IPS-18a (cell line): ENCODE results near the gene OR2T10.

Experiments
- H3K27ac ChIP-seq: one replicate; pipeline ENCODE4 v1.5.1; 2013; ENCODE audit warnings: low read length
- H3K27me3 ChIP-seq: one replicate; pipeline ENCODE4 v1.6.1; 2013; ENCODE audit warnings: mild to moderate bottlenecking, low read length; ENCODE audit not compliant: control insufficient read depth, insufficient read depth
- H3K36me3 ChIP-seq: one replicate; pipeline ENCODE4 v1.6.1; 2013; ENCODE audit warnings: low read depth, low read length; ENCODE audit not compliant: control insufficient read depth
- H3K4me1 ChIP-seq: one replicate; pipeline ENCODE4 v1.6.1; 2013; ENCODE audit warnings: low read depth, low read length; ENCODE audit not compliant: control insufficient read depth
- H3K4me3 ChIP-seq: one replicate; pipeline ENCODE4 v1.5.1; 2013; ENCODE audit warnings: low read length
- H3K9ac ChIP-seq: one replicate; pipeline ENCODE4 v1.6.1; 2013; ENCODE audit warnings: mild to moderate bottlenecking, low read length, moderate library complexity
- H3K9me3 ChIP-seq: one replicate; pipeline ENCODE4 v1.6.1; 2013; ENCODE audit warnings: low read depth, low read length; ENCODE audit not compliant: control insufficient read depth

The OR2T10 gene

DNA sequence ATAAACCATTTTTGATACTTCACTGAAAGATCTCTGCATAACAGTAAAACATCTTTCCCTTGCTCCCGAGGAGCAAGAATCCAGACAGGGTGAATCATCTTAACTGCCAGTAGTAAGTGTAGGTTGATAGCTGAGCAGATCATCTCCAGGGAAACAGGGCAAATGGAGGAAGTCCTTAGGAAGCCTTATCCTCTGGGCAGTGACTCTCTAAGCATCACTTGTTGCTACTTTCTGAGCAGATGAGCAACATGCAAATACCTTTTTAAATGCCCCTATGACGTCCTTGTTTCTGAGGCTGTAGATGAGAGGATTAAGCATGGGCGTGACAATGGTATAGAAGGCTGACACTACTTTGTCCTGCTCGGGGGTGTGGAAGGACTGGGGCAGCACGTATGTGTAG lies 28.5 kb upstream of the OR2T10 start:
- no peaks in the 10 kb centered on the region for H3K27me3 ChIP-seq
- no peaks in the 10 kb centered on the region for H3K36me3 ChIP-seq
- H3K4me3 ChIP-seq: no peak overlapping the region
- H3K27ac ChIP-seq: no peak overlapping the region
- peaks cover 87% of the 10 kb centered on the region for H3K9me3 ChIP-seq
- no peak overlapping the region for H3K9ac ChIP-seq
- H3K4me1 ChIP-seq: no peaks in the 10 kb centered on the region

DNA sequence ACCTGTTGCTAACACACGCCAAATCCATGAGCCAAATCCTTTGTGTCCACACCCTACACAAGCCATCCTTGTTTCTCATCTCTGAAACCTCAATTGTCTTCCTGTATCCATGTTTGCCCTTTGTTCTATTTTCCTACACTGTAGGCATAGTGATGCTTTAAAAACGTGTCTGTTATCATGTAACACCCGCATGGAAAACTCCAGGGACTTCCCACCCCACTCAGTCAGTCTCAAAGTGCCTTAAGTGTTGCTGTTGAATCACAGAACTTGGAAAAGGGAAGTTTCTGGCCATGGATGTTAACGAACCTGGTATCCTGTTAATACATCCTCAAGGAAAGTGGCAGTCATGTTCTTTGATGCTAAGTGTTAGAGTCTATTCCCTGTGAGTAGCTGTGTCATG lies 27.7 kb upstream of the OR2T10 start:
- Histone ChIP-seq H3K27me3 (no peaks in the 10 kb centered on the region), H3K9ac (no peak overlapping the region), H3K36me3 (no peaks in the 10 kb centered on the region), H3K4me1 (no peaks in the 10 kb centered on the region), H3K9me3 (peaks cover 81% of the 10 kb centered on the region), H3K4me3 (no peak overlapping the region), H3K27ac (no peak overlapping the region)

DNA sequence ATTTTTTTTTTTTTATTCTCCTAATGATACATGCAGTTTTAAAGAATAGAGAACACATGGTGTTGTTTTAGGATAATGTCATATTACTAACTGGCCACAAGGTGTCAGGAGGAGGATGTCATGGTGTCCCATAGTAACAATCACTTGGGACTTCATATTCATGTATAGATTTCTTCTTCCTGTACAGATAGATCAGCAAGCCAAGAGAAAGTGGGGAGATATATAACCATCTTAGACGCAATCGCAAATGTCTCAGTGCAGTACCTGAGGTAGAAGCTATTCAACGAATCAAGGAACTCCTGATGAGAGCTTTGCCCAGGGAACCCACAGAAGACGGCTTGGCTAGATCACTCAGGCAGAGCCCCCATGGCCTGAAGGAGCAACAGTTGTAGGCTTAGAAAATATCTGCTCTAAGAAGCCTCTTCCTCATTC lies 25.1 kb upstream of the OR2T10 start:
- Histone ChIP-seq H3K36me3 (no peaks in the 10 kb centered on the region), H3K27ac (no peak overlapping the region), H3K4me3 (no peak overlapping the region), H3K9me3 (peaks cover 72% of the 10 kb centered on the region), H3K4me1 (no peaks in the 10 kb centered on the region), H3K27me3 (no peaks in the 10 kb centered on the region), H3K9ac (no peak overlapping the region)

DNA sequence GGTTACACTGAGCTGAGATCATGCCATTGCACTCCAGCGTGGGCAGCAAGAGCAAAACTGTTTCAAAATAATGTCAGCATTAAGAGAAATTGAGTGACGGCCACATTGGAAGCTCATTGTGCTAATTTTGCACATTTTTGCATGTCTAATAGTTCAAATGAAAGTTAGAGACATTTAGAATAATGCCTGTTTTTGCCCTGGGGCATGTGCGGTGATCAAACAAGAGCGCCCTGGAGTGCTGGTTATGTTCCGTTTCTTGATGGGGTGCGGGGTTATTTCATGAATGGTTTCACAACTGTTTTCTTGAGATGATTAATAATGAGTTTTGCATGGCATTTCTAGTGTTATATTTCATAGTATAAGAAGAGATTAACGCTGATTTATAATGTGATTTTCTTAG lies 24.3 kb upstream of the OR2T10 start:
- H3K36me3 ChIP-seq: no peaks in the 10 kb centered on the region
- H3K9ac ChIP-seq: no peak overlapping the region
- H3K27me3 ChIP-seq: no peaks in the 10 kb centered on the region
- H3K4me1 ChIP-seq: no peaks in the 10 kb centered on the region
- H3K9me3 ChIP-seq: peaks cover 68% of the 10 kb centered on the region
- no peak overlapping the region for H3K4me3 ChIP-seq
- no peak overlapping the region for H3K27ac ChIP-seq

DNA sequence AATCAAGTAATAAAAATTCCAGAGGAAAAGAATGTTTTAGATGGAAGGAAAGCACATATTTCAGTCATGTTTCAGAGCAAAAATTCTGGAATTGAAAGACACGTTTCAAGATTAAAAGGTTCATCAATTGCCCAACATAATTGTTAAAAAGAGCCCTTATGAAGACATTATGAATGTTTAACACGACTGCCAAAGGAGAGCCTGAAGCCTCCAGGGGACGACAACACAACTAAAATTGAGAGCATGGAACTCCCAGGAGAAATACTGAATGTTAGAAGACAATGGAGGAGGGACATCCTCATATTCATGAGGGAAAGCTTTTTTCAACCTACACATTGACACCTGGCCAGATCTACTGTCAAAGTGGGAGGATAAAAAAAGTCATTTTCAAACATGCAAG lies 21.4 kb upstream of the OR2T10 start:
- no peaks in the 10 kb centered on the region for H3K36me3 ChIP-seq
- H3K27ac ChIP-seq: no peak overlapping the region

DNA sequence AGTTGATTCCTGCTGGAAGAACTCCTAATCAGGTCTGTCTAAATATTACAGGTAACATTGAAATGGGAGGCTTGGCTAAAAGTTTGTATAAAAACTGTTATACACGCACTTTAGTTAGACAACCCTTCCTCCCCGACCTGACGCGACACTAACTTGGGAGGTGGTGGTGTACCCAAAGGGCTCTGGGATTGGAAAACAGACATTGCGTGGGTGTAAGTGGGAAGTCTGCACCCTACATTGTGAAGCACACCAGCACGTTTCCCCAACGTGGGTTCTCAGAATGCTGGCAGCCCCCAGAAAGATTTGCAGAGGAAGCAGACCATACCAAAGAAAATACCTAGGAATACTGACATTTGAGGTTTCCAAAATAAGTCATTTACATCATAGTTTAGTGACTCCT lies 20.6 kb upstream of the OR2T10 start:
- no peak overlapping the region for H3K9ac ChIP-seq
- H3K27ac ChIP-seq: no peak overlapping the region
- no peaks in the 10 kb centered on the region for H3K36me3 ChIP-seq
- no peaks in the 10 kb centered on the region for H3K27me3 ChIP-seq
- peaks cover 70% of the 10 kb centered on the region for H3K9me3 ChIP-seq
- no peak overlapping the region for H3K4me3 ChIP-seq
- H3K4me1 ChIP-seq: no peaks in the 10 kb centered on the region

More for the DNA sequence above, 21.4 kb upstream of the OR2T10 start:
- Histone ChIP-seq H3K4me3 (no peak overlapping the region), H3K9me3 (peaks cover 71% of the 10 kb centered on the region), H3K4me1 (no peaks in the 10 kb centered on the region), H3K27me3 (no peaks in the 10 kb centered on the region), H3K9ac (no peak overlapping the region)

DNA sequence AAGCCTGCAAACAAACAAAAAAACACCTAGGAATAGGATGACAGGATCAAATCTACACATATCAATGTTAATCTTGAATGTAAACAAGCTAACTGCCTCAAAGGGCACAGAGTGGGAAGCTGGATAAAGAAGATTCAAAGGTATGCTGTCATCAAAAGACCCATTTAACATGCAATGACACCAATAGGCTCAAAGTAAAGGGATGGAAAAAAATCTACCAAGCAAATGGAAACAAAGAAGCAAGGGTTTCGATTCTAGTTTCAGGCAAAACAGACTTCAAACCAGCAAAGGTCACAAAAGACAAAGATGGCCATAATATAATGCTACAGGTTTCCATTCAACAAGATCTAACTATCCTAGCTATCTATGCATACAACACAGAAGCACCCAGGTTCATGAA lies 16.2 kb upstream of the OR2T10 start:
- Histone ChIP-seq H3K9ac (no peak overlapping the region), H3K4me1 (no peaks in the 10 kb centered on the region), H3K36me3 (no peaks in the 10 kb centered on the region), H3K27me3 (no peaks in the 10 kb centered on the region), H3K27ac (no peak overlapping the region), H3K9me3 (peaks cover 82% of the 10 kb centered on the region), H3K4me3 (no peak overlapping the region)

DNA sequence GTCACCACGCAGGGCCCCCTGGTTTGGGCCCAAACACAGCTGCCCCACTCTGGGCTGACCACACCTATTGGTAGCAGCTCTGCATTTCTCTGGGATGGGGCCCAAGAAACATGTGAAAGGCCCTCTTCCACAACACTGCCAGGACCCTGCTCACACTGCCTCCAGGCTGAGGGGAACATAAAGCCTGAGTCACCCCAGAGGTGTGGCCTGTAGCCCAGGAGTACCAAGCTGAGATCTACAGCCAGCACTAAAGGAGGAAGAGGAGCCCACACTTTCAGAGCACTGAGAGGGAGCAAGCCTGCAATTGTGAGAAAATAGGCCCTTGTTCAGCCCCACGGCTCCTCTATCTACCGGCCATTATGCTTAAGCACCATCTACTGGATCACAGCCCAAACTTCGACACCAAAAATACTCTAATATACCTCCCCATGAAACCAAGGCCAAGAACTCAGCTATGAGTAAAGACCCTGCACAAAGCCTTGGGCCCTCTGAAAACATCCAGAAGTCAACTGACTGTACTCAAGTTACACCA lies 14.4 kb upstream of the OR2T10 start:
- Histone ChIP-seq H3K9me3 (peaks cover 88% of the 10 kb centered on the region), H3K27ac (no peak overlapping the region), H3K9ac (no peak overlapping the region), H3K27me3 (no peaks in the 10 kb centered on the region), H3K36me3 (no peaks in the 10 kb centered on the region), H3K4me1 (no peaks in the 10 kb centered on the region), H3K4me3 (no peak overlapping the region)

DNA sequence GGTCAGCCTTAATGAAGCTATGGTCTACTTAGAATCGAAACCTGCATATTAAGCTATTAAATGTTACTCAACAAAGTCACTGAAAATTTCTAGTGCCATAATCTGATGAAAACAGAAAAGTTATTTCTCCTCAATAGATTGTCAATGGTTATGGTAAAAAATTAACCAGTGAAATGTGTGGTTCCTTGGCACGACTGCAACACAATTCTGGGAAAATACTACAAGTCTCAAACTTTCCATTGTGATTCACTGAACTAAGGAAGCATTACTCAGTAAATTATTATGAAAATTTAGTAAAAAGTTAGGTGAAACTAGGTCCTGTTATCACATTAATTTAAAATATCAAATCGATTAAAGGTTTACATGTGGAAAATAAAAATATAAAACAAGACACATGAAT lies 12.8 kb upstream of the OR2T10 start:
- Histone ChIP-seq H3K36me3 (no peaks in the 10 kb centered on the region), H3K4me3 (no peak overlapping the region), H3K27ac (no peak overlapping the region), H3K9ac (no peak overlapping the region), H3K27me3 (no peaks in the 10 kb centered on the region), H3K9me3 (peaks cover 84% of the 10 kb centered on the region), H3K4me1 (no peaks in the 10 kb centered on the region)

DNA sequence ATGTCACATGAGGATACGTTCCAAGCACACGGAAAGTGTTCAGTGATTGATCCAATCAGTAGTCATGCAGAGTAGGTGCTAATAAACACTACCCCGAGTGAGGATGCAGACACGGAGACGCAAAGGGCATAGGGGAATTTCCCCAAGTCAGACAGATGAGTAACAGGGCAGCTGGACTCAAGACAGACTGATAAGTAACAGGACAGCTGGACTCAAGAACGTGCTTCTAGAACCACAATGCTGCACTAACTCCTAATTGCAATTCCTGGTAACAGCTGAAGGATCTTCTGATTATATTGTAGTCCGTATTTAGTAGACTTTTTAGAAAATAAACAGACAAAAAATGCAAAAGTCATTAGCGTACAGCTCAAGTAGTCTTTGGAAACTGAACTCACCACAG lies 1.9 kb upstream of the OR2T10 start:
- no peak overlapping the region for H3K9ac ChIP-seq
- no peaks in the 10 kb centered on the region for H3K4me1 ChIP-seq
- H3K27me3 ChIP-seq: no peaks in the 10 kb centered on the region
- H3K4me3 ChIP-seq: no peak overlapping the region
- no peak overlapping the region for H3K27ac ChIP-seq
- no peaks in the 10 kb centered on the region for H3K36me3 ChIP-seq
- H3K9me3 ChIP-seq: peaks cover 77% of the 10 kb centered on the region

DNA sequence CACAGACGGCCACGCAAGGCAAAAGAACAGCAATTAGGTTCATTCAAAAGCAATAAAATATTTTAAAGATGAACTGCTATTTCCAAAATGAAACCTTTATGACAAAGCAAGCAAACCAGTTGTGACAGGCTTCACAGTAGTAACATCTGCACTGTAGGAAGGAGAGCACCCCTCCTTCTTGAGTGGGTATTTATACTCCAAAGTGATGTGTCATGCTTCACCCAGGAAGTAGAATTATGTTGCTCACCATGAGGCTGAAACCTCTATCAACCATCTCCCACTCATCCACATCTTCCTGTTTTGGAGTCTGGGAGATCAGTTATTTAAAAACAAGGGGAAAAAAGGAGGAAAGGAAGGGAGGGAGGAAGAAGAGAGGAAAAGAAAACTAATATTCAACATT lies 885 bp downstream of the OR2T10 start:
- Histone ChIP-seq H3K4me3 (no peak overlapping the region), H3K9me3 (peaks cover 74% of the 10 kb centered on the region), H3K27me3 (no peaks in the 10 kb centered on the region), H3K27ac (no peak overlapping the region), H3K36me3 (no peaks in the 10 kb centered on the region), H3K9ac (no peak overlapping the region), H3K4me1 (no peaks in the 10 kb centered on the region)

DNA sequence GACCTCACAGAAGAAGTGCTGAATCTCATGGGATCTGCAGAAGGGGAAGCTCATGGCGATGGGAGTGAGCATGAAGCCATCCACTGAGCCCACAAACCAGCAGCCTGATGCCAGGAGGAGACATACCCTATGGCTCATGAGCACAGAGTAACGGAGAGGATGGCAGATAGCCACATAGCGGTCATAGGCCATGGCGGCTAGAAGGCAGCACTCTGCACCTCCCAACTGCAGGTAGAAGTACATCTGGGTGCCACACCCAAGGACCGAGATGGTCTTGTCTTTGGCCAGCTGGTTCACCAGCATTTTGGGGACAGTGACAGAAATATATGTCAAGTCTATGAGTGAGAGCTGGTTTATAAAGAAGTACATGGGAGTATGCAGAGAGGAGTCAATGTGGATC lies 4.3 kb downstream of the OR2T10 start:
- Histone ChIP-seq H3K4me1 (no peaks in the 10 kb centered on the region), H3K9me3 (peaks cover 62% of the 10 kb centered on the region), H3K27ac (no peak overlapping the region), H3K4me3 (no peak overlapping the region), H3K9ac (no peak overlapping the region), H3K27me3 (no peaks in the 10 kb centered on the region), H3K36me3 (no peaks in the 10 kb centered on the region)
